ENCODE data around the gene YAE1.

- TF ChIP-seq CTCF (IDR thresholded peaks at IDR 0.05) (no peak), POLR2A (IDR thresholded peaks at IDR 0.05; ENCODE audit: low read depth) (no peak)
Measured at GRCh38 chr7:39613577-39613976, 47.4 kb downstream of the YAE1 start.
